Spleen (tissue), 7 donors: ENCODE data around the gene CAPG.

Experiments used
- CTCF ChIP-seq, 11 experiments: fragments of 200-600 bp in 7 of 11; fragments of 450-650 bp in 4 of 11; sonication (generic) in 4 of 11; IDR thresholded peaks in 8 of 11; conservative IDR thresholded peaks in 3 of 11; 1 replicate in 7 of 11; 2 replicates in 4 of 11; pipeline versions ENCODE4 v1.4.0 to v1.8.0; 2016 to 2021; ENCODE audit warnings: antibody characterized with exemption in 11 of 11, inconsistent platforms in 4 of 11, mild to moderate bottlenecking in 1 of 11
- POLR2AphosphoS5 ChIP-seq, 3 donors: sonication (generic); formaldehyde crosslinking; IDR thresholded peaks; one replicate each; pipeline ENCODE4 v1.5.1; 2017; ENCODE audit warnings: antibody characterized with exemption in 3 of 3
- donor health status: DM: no; HTN: no; CAD: no; lungs with moderate emphysema.
- donor health status: DM: no; HTN: no; CAD: no.
- donor health status: DM: no; HTN: no; CAD: no.

DNA sequence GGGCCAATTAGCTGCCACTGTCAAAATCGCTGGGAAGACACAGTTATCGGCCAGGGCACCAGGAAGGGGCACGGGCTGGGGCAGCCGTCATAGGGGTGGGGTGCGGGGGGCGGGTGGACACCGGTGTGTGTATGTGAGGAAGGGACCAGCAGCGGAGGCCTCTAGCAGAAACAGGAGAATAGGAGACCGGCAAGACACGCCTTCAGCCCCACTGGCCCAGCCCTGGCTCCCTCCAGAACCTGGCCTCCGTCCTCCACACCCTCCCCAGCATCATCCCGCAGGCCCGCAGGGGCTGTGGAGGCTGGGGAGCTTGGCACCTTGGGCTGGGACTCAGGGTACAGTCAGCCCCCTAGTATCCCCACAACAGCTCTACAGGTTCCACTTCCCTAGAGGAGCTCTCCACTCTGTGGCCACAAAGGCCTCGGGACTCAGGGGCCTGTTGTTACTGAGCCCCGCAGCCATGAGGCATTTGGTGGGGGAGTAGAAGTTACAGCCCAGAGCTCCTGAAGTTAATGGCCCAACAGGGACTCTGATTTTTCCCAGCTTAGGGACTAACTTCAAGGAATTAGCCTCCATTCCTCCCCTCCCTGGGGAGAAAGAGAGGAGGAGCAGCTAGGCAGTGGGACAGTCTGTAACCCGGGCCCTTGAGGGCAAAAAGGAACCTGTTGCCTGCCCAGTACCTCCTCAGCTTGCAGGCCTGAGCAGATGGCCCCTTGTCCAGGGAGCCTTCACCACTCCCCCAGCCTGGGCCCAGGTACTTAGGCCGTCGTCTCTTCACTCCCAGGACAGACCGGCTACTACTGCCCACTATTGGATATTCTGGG is 28.2 kb upstream of the CAPG start:
- TF ChIP-seq CTCF (IDR thresholded peaks at IDR 0.05 in 8 of 11, conservative IDR thresholded peaks at IDR 0.05 in 3 of 11) (no peak), POLR2AphosphoS5 (IDR thresholded peaks at IDR 0.05) (peak in 1 of 3 donors; percentile 10)
